ENCODE measurements around the gene FZD1. TPM values are rescaled to one million over a fixed set of nuclear protein-coding genes. Genes with fewer than 3 reads are reported as not detected.
A peak's percentile ranks its signal among the peaks of the same experiment; 100 is the strongest.

FZD1 gene
- total and polyA plus RNA-seq, 2 of the 8 experiments (the other 6 are each of a cell fraction or from before 2014, with no cell fraction given) = 0.62 to 0.91 TPM

GRCh38 chr7:91266689-91267090, 2.5 kb downstream of the FZD1 start:
- Histone ChIP-seq H3K27me3 (replicated peaks in 1 of 4; ENCODE audit: control insufficient read depth in 3 of 4, extremely low read depth in 1 of 4, insufficient read depth in 3 of 4, low read length in 3 of 4) (peaks cover 43 to 66% (median 57%) of the 10 kb centered on the region in 4 experiments), H3K79me2 (ENCODE audit: control insufficient read depth in 1 of 2, insufficient read depth in 2 of 2, low read length in 2 of 2) (no peaks in the 10 kb centered on the region), H3K4ac (replicated peaks; ENCODE audit: insufficient read length, low read depth, low read length) (no peak overlapping the region), H3K4me2 (ENCODE audit: insufficient read depth in 1 of 2, low read depth in 2 of 2, low read length in 2 of 2) (peak overlapping the region; percentile 85 to 99), H3K79me1 (ENCODE audit: low read depth, low read length) (no peaks in the 10 kb centered on the region), H2BK15ac (ENCODE audit: low read length) (no peak overlapping the region), H2BK20ac (ENCODE audit: low read length) (no peak overlapping the region), H3K27ac (ENCODE audit: low read depth, low read length) (no peak overlapping the region), H3K18ac (ENCODE audit: extremely low read depth, low read length) (no peak overlapping the region), H2BK12ac (ENCODE audit: low read depth, low read length) (no peak overlapping the region), H4K8ac (ENCODE audit: extremely low read depth, insufficient read depth, low read length) (no peak overlapping the region), H3K56ac (replicated peaks; ENCODE audit: insufficient read length, low read depth, low read length) (no peak overlapping the region), H3K23me2 (ENCODE audit: low read depth, low read length) (peaks cover 26% of the 10 kb centered on the region), H2AFZ (ENCODE audit: low read length) (no peak overlapping the region), H3K4me1 (replicated peaks in 1 of 4; ENCODE audit: control insufficient read depth in 3 of 4, insufficient read depth in 4 of 4, low read length in 3 of 4) (peaks cover 8 to 26% (median 20%) of the 10 kb centered on the region in 4 experiments), H3K36me3 (ENCODE audit: control insufficient read depth in 2 of 4, insufficient read depth in 4 of 4, low read length in 3 of 4) (no peaks in the 10 kb centered on the region; a peak in 1 of 8 replicates), H4K5ac (ENCODE audit: insufficient read length, low read depth, low read length) (no peak overlapping the region), H4K91ac (replicated peaks; ENCODE audit: insufficient read length, low read length) (no peak overlapping the region), H2AK5ac (ENCODE audit: low read depth, low read length) (no peak overlapping the region), H3K14ac (ENCODE audit: insufficient read length) (no peak overlapping the region), H3K9me3 (ENCODE audit: insufficient read depth in 2 of 2, low read depth in 1 of 2, low read length in 1 of 2) (peaks cover 0 to 5% of the 10 kb centered on the region in 2 experiments; a peak in 1 of 4 replicates), H2BK120ac (replicated peaks; ENCODE audit: low read depth, low read length) (no peak overlapping the region), H3K4me3 (ENCODE audit: extremely low read depth in 1 of 4, insufficient read depth in 2 of 4, low read depth in 3 of 4, low read length in 4 of 4) (peak overlapping the region; percentile 15 to 63 (median 36)), H2BK5ac (ENCODE audit: low read depth, low read length) (no peak overlapping the region), H3K23ac (ENCODE audit: insufficient read length) (no peak overlapping the region), H4K20me1 (replicated peaks in 1 of 2; ENCODE audit: control insufficient read depth in 1 of 2, insufficient read depth in 2 of 2, low read length in 2 of 2) (peaks cover 4 to 15% of the 10 kb centered on the region in 2 experiments), H3K9ac (replicated peaks in 1 of 4; ENCODE audit: extremely low read depth in 1 of 4, low read depth in 3 of 4, low read length in 3 of 4) (no peak overlapping the region)
- 7% methylated on average over 20 of the region's 20 CpGs; no CpG with 5 or more reads in 1 of the 2 experiments for WGBS, 2 experiments (ENCODE audit: extremely low coverage in 1 of 2, insufficient coverage in 1 of 2, insufficient read length in 1 of 2, insufficient replicate concordance in 2 of 2, low coverage in 1 of 2, low lambda C conversion rate in 2 of 2, missing lambda C conversion rate in 1 of 2)
- TF ChIP-seq EZH2 (IDR thresholded peaks at IDR 0.05; ENCODE audit: low read depth, low read length, severe bottlenecking) (peak; percentile 63), ZNF274 (IDR thresholded peaks at IDR 0.05; ENCODE audit: borderline replicate concordance, extremely low read depth, low read length) (no peak), SUZ12 (IDR thresholded peaks at IDR 0.05; ENCODE audit: low read length) (peak; percentile 52), RNF2 (IDR thresholded peaks at IDR 0.05; ENCODE audit: borderline replicate concordance, low read depth, low read length, missing control alignments, poor library complexity, severe bottlenecking) (peak; percentile 63)
- FAIRE-seq (no peak), DNase-seq (ENCODE audit: low read depth in 1 of 2, low spot score in 2 of 2) (peak in 1 of 2 experiments; percentile 55)
- POLR2A ChIA-PET (ENCODE audit: partially characterized antibody) = interaction anchor here (1.1 kb wide), 1 partner anchor 9 kb away, joined by 3 read pairs; no protein-coding TSS in a partner anchor
- CTCF ChIA-PET (ENCODE audit: partially characterized antibody) = interaction anchor here (0.8 to 2.6 kb wide), 5 partner anchors 13 to 147 kb away, joined by 3 to 9 read pairs (median 4); no protein-coding TSS in a partner anchor
